ENCODE measurements around the gene MLPH. TPM values are rescaled to one million over a fixed set of nuclear protein-coding genes. Genes with fewer than 3 reads are reported as not detected.

Gene MLPH
- total and polyA plus RNA-seq, 7 experiments from 2014 or later = not detected

- DNase-seq = no peak
- no peaks in the 10 kb centered on the region for H3K36me3 ChIP-seq (ENCODE audit: control insufficient read depth in 2 of 3, insufficient read depth in 3 of 3, low read length in 3 of 3)
- H3K4me1 ChIP-seq (ENCODE audit: control insufficient read depth in 2 of 2, insufficient read depth in 2 of 2, low read length in 2 of 2) = no peaks in the 10 kb centered on the region
- intact Hi-C loops (cut with micrococcal nuclease) = no loop called here
- H3K27me3 Mint-ChIP-seq = peaks cover 0 to 4% (median 0%) of the 10 kb centered on the region in 5 donors
- ATAC-seq = peak; percentile 13
- H3K27me3 ChIP-seq (ENCODE audit: control insufficient read depth in 2 of 2, insufficient read depth in 2 of 2, low read length in 2 of 2) = no peaks in the 10 kb centered on the region
- peaks cover 0 to 2% (median 0%) of the 10 kb centered on the region in 11 donors for H3K9me3 Mint-ChIP-seq
- H3K4me3 Mint-ChIP-seq = no peak overlapping the region
- ChIA-PET CTCF (no interaction called here), POLR2A (no interaction called here)
- H3K4me1 Mint-ChIP-seq = no peaks in the 10 kb centered on the region
- no peaks in the 10 kb centered on the region for H3K9me3 ChIP-seq (ENCODE audit: control insufficient read depth in 2 of 3, low read length in 3 of 3)
- H3K27ac ChIP-seq (ENCODE audit: low read depth, low read length) = no peak overlapping the region
- H3K4me3 ChIP-seq (ENCODE audit: low read length) = no peak overlapping the region
- no peaks in the 10 kb centered on the region for H3K36me3 Mint-ChIP-seq
- no peak overlapping the region for H3K27ac Mint-ChIP-seq
These were observed 78.9 kb downstream of the MLPH start for GRCh38 chr2:237565974-237566373.

- Histone ChIP-seq H3K36me3 (ENCODE audit: control insufficient read depth in 2 of 3, insufficient read depth in 3 of 3, low read length in 3 of 3) (no peaks in the 10 kb centered on the region), H3K27me3 (ENCODE audit: control insufficient read depth in 2 of 2, insufficient read depth in 2 of 2, low read length in 2 of 2) (no peaks in the 10 kb centered on the region), H3K9me3 (ENCODE audit: control insufficient read depth in 2 of 3, low read length in 3 of 3) (no peaks in the 10 kb centered on the region), H3K4me1 (ENCODE audit: control insufficient read depth in 2 of 2, insufficient read depth in 2 of 2, low read length in 2 of 2) (no peaks in the 10 kb centered on the region), H3K27ac (ENCODE audit: low read depth, low read length) (no peak within 1 kb of the TSS), H3K4me3 (ENCODE audit: low read length) (no peak within 1 kb of the TSS)
- H3K4me3 Mint-ChIP-seq = no peak within 1 kb of the TSS
- H3K27ac Mint-ChIP-seq = no peak within 1 kb of the TSS
- H3K27me3 Mint-ChIP-seq = peaks cover 0 to 4% (median 0%) of the 10 kb centered on the region in 5 donors
- DNase-seq (no peak), ATAC-seq (peak; percentile 12)
- ChIA-PET CTCF (no interaction called here), POLR2A (no interaction called here)
- no peaks in the 10 kb centered on the region for H3K36me3 Mint-ChIP-seq
- H3K4me1 Mint-ChIP-seq = peaks cover 0 to under 1% (median 0%) of the 10 kb centered on the region in 7 donors
- intact Hi-C loops (cut with micrococcal nuclease) = no loop called here
- peaks cover 0 to 2% (median 0%) of the 10 kb centered on the region in 11 donors for H3K9me3 Mint-ChIP-seq
These were observed 79.6 kb downstream of the MLPH start, which contains the start of gene PRLH for GRCh38 chr2:237566401-237567235. TSS of gene PRLH (plus strand) at chr2:237566574. CDS start at chr2:237566574, 0 bp downstream.

- CTCF ChIA-PET = no interaction called here
- ATAC-seq (no peak), DNase-seq (no peak)
- Histone ChIP-seq H3K27me3 (ENCODE audit: control insufficient read depth in 2 of 2, insufficient read depth in 2 of 2, low read length in 2 of 2) (no peaks in the 10 kb centered on the region), H3K9me3 (ENCODE audit: control insufficient read depth in 2 of 3, low read length in 3 of 3) (no peaks in the 10 kb centered on the region), H3K27ac (ENCODE audit: low read depth, low read length) (no peak overlapping the region), H3K4me3 (ENCODE audit: low read length) (no peak overlapping the region), H3K4me1 (ENCODE audit: control insufficient read depth in 2 of 2, insufficient read depth in 2 of 2, low read length in 2 of 2) (no peaks in the 10 kb centered on the region), H3K36me3 (ENCODE audit: control insufficient read depth in 2 of 3, insufficient read depth in 3 of 3, low read length in 3 of 3) (no peaks in the 10 kb centered on the region)
- POLR2A ChIA-PET = no interaction called here
- peak overlapping the region in 1 of 9 donors; percentile 66 for H3K27ac Mint-ChIP-seq
- H3K4me1 Mint-ChIP-seq = peaks cover 0 to 7% (median 5%) of the 10 kb centered on the region in 7 donors
- intact Hi-C loops (cut with micrococcal nuclease) = no loop called here
- peaks cover 0 to 2% (median 0%) of the 10 kb centered on the region in 11 donors for H3K9me3 Mint-ChIP-seq
- no peaks in the 10 kb centered on the region for H3K36me3 Mint-ChIP-seq
- peaks cover 0 to 4% (median 0%) of the 10 kb centered on the region in 5 donors for H3K27me3 Mint-ChIP-seq
- H3K4me3 Mint-ChIP-seq = no peak overlapping the region
These were observed 80.4 kb downstream of the MLPH start for GRCh38 chr2:237567276-237568029.

GRCh38 chr2:237568121-237568660, 81.1 kb downstream of the MLPH start:
- Histone ChIP-seq H3K36me3 (ENCODE audit: control insufficient read depth in 2 of 3, insufficient read depth in 3 of 3, low read length in 3 of 3) (no peaks in the 10 kb centered on the region), H3K4me1 (ENCODE audit: control insufficient read depth in 2 of 2, insufficient read depth in 2 of 2, low read length in 2 of 2) (no peaks in the 10 kb centered on the region), H3K27me3 (ENCODE audit: control insufficient read depth in 2 of 2, insufficient read depth in 2 of 2, low read length in 2 of 2) (no peaks in the 10 kb centered on the region), H3K27ac (ENCODE audit: low read depth, low read length) (no peak overlapping the region), H3K4me3 (ENCODE audit: low read length) (no peak overlapping the region), H3K9me3 (ENCODE audit: control insufficient read depth in 2 of 3, low read length in 3 of 3) (no peaks in the 10 kb centered on the region)
- intact Hi-C loops (cut with micrococcal nuclease) = no loop called here
- Mint-ChIP-seq H3K27me3 (peaks cover 0 to 4% (median 0%) of the 10 kb centered on the region in 5 donors), H3K4me3 (no peak overlapping the region), H3K9me3 (peaks cover 0 to 2% (median 0%) of the 10 kb centered on the region in 11 donors), H3K36me3 (no peaks in the 10 kb centered on the region), H3K27ac (no peak overlapping the region), H3K4me1 (peaks cover 0 to 7% (median 5%) of the 10 kb centered on the region in 7 donors)
- ChIA-PET POLR2A (no interaction called here), CTCF (no interaction called here)
- ATAC-seq = no peak
- DNase-seq = no peak

- H3K4me3 ChIP-seq (ENCODE audit: low read length) = no peak overlapping the region
- Mint-ChIP-seq H3K36me3 (no peaks in the 10 kb centered on the region), H3K27ac (peak overlapping the region in 1 of 9 donors; percentile 19), H3K4me3 (no peak overlapping the region), H3K4me1 (peaks cover 0 to 7% (median 5%) of the 10 kb centered on the region in 7 donors), H3K27me3 (peaks cover 0 to 3% (median 0%) of the 10 kb centered on the region in 5 donors), H3K9me3 (peaks cover 0 to 2% (median 0%) of the 10 kb centered on the region in 11 donors)
- no peaks in the 10 kb centered on the region for H3K36me3 ChIP-seq (ENCODE audit: control insufficient read depth in 2 of 3, insufficient read depth in 3 of 3, low read length in 3 of 3)
- H3K27me3 ChIP-seq (ENCODE audit: control insufficient read depth in 2 of 2, insufficient read depth in 2 of 2, low read length in 2 of 2) = no peaks in the 10 kb centered on the region
- intact Hi-C loops (cut with micrococcal nuclease) = no loop called here
- POLR2A ChIA-PET = no interaction called here
- CTCF ChIA-PET = no interaction called here
- DNase-seq (no peak), ATAC-seq (no peak)
- no peaks in the 10 kb centered on the region for H3K9me3 ChIP-seq (ENCODE audit: control insufficient read depth in 2 of 3, low read length in 3 of 3)
- no peaks in the 10 kb centered on the region for H3K4me1 ChIP-seq (ENCODE audit: control insufficient read depth in 2 of 2, insufficient read depth in 2 of 2, low read length in 2 of 2)
- no peak overlapping the region for H3K27ac ChIP-seq (ENCODE audit: low read depth, low read length)
These were observed 82.0 kb downstream of the MLPH start for GRCh38 chr2:237569041-237569440.

- Mint-ChIP-seq H3K27me3 (no peaks in the 10 kb centered on the region), H3K27ac (no peak overlapping the region), H3K9me3 (peaks cover 0 to 2% (median 0%) of the 10 kb centered on the region in 11 donors), H3K4me3 (no peak overlapping the region), H3K36me3 (no peaks in the 10 kb centered on the region), H3K4me1 (peaks cover 0 to 7% (median 5%) of the 10 kb centered on the region in 7 donors)
- Histone ChIP-seq H3K36me3 (ENCODE audit: control insufficient read depth in 2 of 3, insufficient read depth in 3 of 3, low read length in 3 of 3) (no peaks in the 10 kb centered on the region), H3K4me3 (ENCODE audit: low read length) (no peak overlapping the region), H3K27me3 (ENCODE audit: control insufficient read depth in 2 of 2, insufficient read depth in 2 of 2, low read length in 2 of 2) (no peaks in the 10 kb centered on the region), H3K4me1 (ENCODE audit: control insufficient read depth in 2 of 2, insufficient read depth in 2 of 2, low read length in 2 of 2) (no peaks in the 10 kb centered on the region), H3K9me3 (ENCODE audit: control insufficient read depth in 2 of 3, low read length in 3 of 3) (no peaks in the 10 kb centered on the region), H3K27ac (ENCODE audit: low read depth, low read length) (no peak overlapping the region)
- intact Hi-C loops (cut with micrococcal nuclease) = loop anchor here (5.0 to 10.0 kb wide), 2 partner anchors 445 to 1803 kb away; no protein-coding TSS in a partner anchor
- ATAC-seq = no peak
- POLR2A ChIA-PET = no interaction called here
- CTCF ChIA-PET = no interaction called here
- no peak for DNase-seq
These were observed 82.8 kb downstream of the MLPH start for GRCh38 chr2:237569896-237570295.
